ENCODE results near the gene RUNX1.

- no peak for TF ChIP-seq CTCF (IDR thresholded peaks at IDR 0.05)
- no peak for TF ChIP-seq POLR2A (IDR thresholded peaks at IDR 0.05)
- TF ChIP-seq POLR2AphosphoS5 (IDR thresholded peaks at IDR 0.05; ENCODE audit: insufficient read depth in 1 of 2, low read depth in 1 of 2): no peak
These were observed 28.7 kb downstream of the RUNX1 start for GRCh38 chr21:35020436-35020835.

Data from vagina (tissue), 2 donors.